HG02571 (cell line): ENCODE results near the gene PCSK2.

Experiments used
- ATAC-seq: cut with Tn5 transposase; IDR thresholded peaks from one replicate; pipeline ENCODE4 v1.9.1; 2021; ENCODE audit warnings: mild to moderate bottlenecking, moderate library complexity; ENCODE audit not compliant: unreplicated experiment

Gene PCSK2

GRCh38 chr20:17442588-17442987 lies 215.7 kb downstream of the PCSK2 start:
- ATAC-seq, result no peak

GRCh38 chr20:17443131-17443858 lies 216.5 kb downstream of the PCSK2 start:
- ATAC-seq, result no peak

GRCh38 chr20:17444091-17444490 lies 217.3 kb downstream of the PCSK2 start:
- ATAC-seq, result no peak

GRCh38 chr20:17445543-17445942 lies 218.7 kb downstream of the PCSK2 start:
- no peak for ATAC-seq

- no peak for ATAC-seq
Observed at GRCh38 chr20:17446171-17446570, 219.3 kb downstream of the PCSK2 start.

GRCh38 chr20:17448071-17448470 lies 221.2 kb downstream of the PCSK2 start:
- ATAC-seq, result no peak

- ATAC-seq, result no peak
Observed at GRCh38 chr20:17449031-17449430, 222.2 kb downstream of the PCSK2 start.

GRCh38 chr20:17452441-17452840 lies 225.6 kb downstream of the PCSK2 start:
- no peak for ATAC-seq

GRCh38 chr20:17453592-17453991 lies 226.8 kb downstream of the PCSK2 start:
- ATAC-seq, result no peak

GRCh38 chr20:17456279-17456678 lies 229.4 kb downstream of the PCSK2 start:
- ATAC-seq, result no peak

- no peak for ATAC-seq
Observed at GRCh38 chr20:17457079-17457478, 230.2 kb downstream of the PCSK2 start.

GRCh38 chr20:17457588-17458190 lies 230.8 kb downstream of the PCSK2 start:
- ATAC-seq, result no peak

- ATAC-seq, result no peak
Observed at GRCh38 chr20:17460119-17460518, 233.3 kb downstream of the PCSK2 start.

GRCh38 chr20:17461941-17462340 lies 235.1 kb downstream of the PCSK2 start:
- ATAC-seq, result no peak

GRCh38 chr20:17463711-17464110 lies 236.9 kb downstream of the PCSK2 start:
- no peak for ATAC-seq

- no peak for ATAC-seq
Observed at GRCh38 chr20:17465236-17465635, 238.4 kb downstream of the PCSK2 start.

- no peak for ATAC-seq
Observed at GRCh38 chr20:17466641-17467040, 239.8 kb downstream of the PCSK2 start.

GRCh38 chr20:17467120-17467655 lies 240.3 kb downstream of the PCSK2 start:
- ATAC-seq, result no peak

GRCh38 chr20:17468073-17468840 lies 241.4 kb downstream of the PCSK2 start:
- no peak for ATAC-seq

GRCh38 chr20:17469246-17470030 lies 242.6 kb downstream of the PCSK2 start:
- ATAC-seq, result no peak

GRCh38 chr20:17470521-17470920 lies 243.7 kb downstream of the PCSK2 start:
- no peak for ATAC-seq
